ENCODE results near the gene C1orf174.

Gene C1orf174

GRCh38 chr1:3904843-3905185 is 4.7 kb upstream of the C1orf174 start:
- Histone ChIP-seq H3K79me2 (ENCODE audit: control insufficient read depth, insufficient read depth, low read length, poor library complexity) (peaks cover 5% of the 10 kb centered on the region), H2BK12ac (ENCODE audit: low read length) (no peak overlapping the region), H2BK5ac (ENCODE audit: low read depth, low read length, poor library complexity) (no peak overlapping the region), H3K4me2 (ENCODE audit: low read length) (no peak overlapping the region), H4K91ac (ENCODE audit: low read depth, low read length) (no peak overlapping the region), H3K9me3 (ENCODE audit: insufficient read depth, low read depth, low read length) (no peaks in the 10 kb centered on the region), H3K79me1 (ENCODE audit: low read length) (peaks cover 10% of the 10 kb centered on the region), H3K4me3 (ENCODE audit: low read depth, low read length) (no peak overlapping the region), H2AFZ (ENCODE audit: insufficient read depth, low read length, poor library complexity) (no peak overlapping the region), H3K36me3 (ENCODE audit: control insufficient read depth in 1 of 2, insufficient read depth in 2 of 2, low read length in 2 of 2) (no peaks in the 10 kb centered on the region), H4K8ac (ENCODE audit: low read depth, low read length) (no peak overlapping the region), H3K4ac (ENCODE audit: low read depth, low read length) (no peak overlapping the region), H3K27ac (ENCODE audit: low read depth, low read length) (no peak overlapping the region), H4K12ac (ENCODE audit: low read depth, low read length) (no peak overlapping the region), H3K18ac (ENCODE audit: low read length) (no peak overlapping the region), H3K9ac (ENCODE audit: low read length) (no peak overlapping the region), H2BK120ac (ENCODE audit: insufficient read depth, low read length, poor library complexity) (no peak overlapping the region), H3K14ac (ENCODE audit: low read length) (no peak overlapping the region), H3K23ac (ENCODE audit: low read length) (no peak overlapping the region), H3K27me3 (ENCODE audit: insufficient read depth, low read length) (no peaks in the 10 kb centered on the region), H2AK5ac (ENCODE audit: low read length) (no peak overlapping the region), H3K4me1 (ENCODE audit: control insufficient read depth in 1 of 2, insufficient read depth in 2 of 2, low read length in 2 of 2) (no peaks in the 10 kb centered on the region)
- DNase-seq = no peak
- WGBS (ENCODE audit: extremely low coverage, insufficient coverage, insufficient read length) = no CpG with 5 or more reads among the region's 4 CpGs

- H2AFZ ChIP-seq (ENCODE audit: insufficient read depth, low read length, poor library complexity) = no peak overlapping the region
- no peak overlapping the region for H3K27ac ChIP-seq (ENCODE audit: low read depth, low read length)
- no peak for DNase-seq
- H3K14ac ChIP-seq (ENCODE audit: low read length) = no peak overlapping the region
- peaks cover 4% of the 10 kb centered on the region in 2 experiments for H3K4me1 ChIP-seq (ENCODE audit: control insufficient read depth in 1 of 2, insufficient read depth in 2 of 2, low read length in 2 of 2)
- WGBS (ENCODE audit: extremely low coverage, insufficient coverage, insufficient read length) = no CpG with 5 or more reads among the region's 24 CpGs
- H3K23ac ChIP-seq (ENCODE audit: low read length) = no peak overlapping the region
- no peak overlapping the region for H2BK120ac ChIP-seq (ENCODE audit: insufficient read depth, low read length, poor library complexity)
- H4K12ac ChIP-seq (ENCODE audit: low read depth, low read length) = no peak overlapping the region
- peaks cover 11% of the 10 kb centered on the region for H3K79me2 ChIP-seq (ENCODE audit: control insufficient read depth, insufficient read depth, low read length, poor library complexity)
- no peak overlapping the region for H2AK5ac ChIP-seq (ENCODE audit: low read length)
- peaks cover 16% of the 10 kb centered on the region for H3K79me1 ChIP-seq (ENCODE audit: low read length)
- no peak overlapping the region for H3K18ac ChIP-seq (ENCODE audit: low read length)
- H2BK5ac ChIP-seq (ENCODE audit: low read depth, low read length, poor library complexity) = no peak overlapping the region
- no peak overlapping the region for H4K8ac ChIP-seq (ENCODE audit: low read depth, low read length)
- no peak overlapping the region for H3K4ac ChIP-seq (ENCODE audit: low read depth, low read length)
- H3K36me3 ChIP-seq (ENCODE audit: control insufficient read depth in 1 of 2, insufficient read depth in 2 of 2, low read length in 2 of 2) = no peaks in the 10 kb centered on the region
- no peak overlapping the region for H3K9ac ChIP-seq (ENCODE audit: low read length)
- no peak overlapping the region for H3K4me3 ChIP-seq (ENCODE audit: low read depth, low read length)
- no peak overlapping the region for H2BK12ac ChIP-seq (ENCODE audit: low read length)
- no peak overlapping the region for H3K4me2 ChIP-seq (ENCODE audit: low read length)
- no peaks in the 10 kb centered on the region for H3K9me3 ChIP-seq (ENCODE audit: insufficient read depth, low read depth, low read length)
- H3K27me3 ChIP-seq (ENCODE audit: insufficient read depth, low read length) = no peaks in the 10 kb centered on the region
- H4K91ac ChIP-seq (ENCODE audit: low read depth, low read length) = no peak overlapping the region
These were observed 4.2 kb upstream of the C1orf174 start for GRCh38 chr1:3904006-3904842.

- H3K4me1 ChIP-seq (ENCODE audit: control insufficient read depth in 1 of 2, insufficient read depth in 2 of 2, low read length in 2 of 2) = peaks cover 4 to 5% of the 10 kb centered on the region in 2 experiments
- no peak overlapping the region for H3K14ac ChIP-seq (ENCODE audit: low read length)
- no CpG with 5 or more reads among the region's 16 CpGs for WGBS (ENCODE audit: extremely low coverage, insufficient coverage, insufficient read length)
- no peak overlapping the region for H2AK5ac ChIP-seq (ENCODE audit: low read length)
- H3K18ac ChIP-seq (ENCODE audit: low read length) = no peak overlapping the region
- H3K23ac ChIP-seq (ENCODE audit: low read length) = no peak overlapping the region
- H3K9ac ChIP-seq (ENCODE audit: low read length) = no peak overlapping the region
- H3K36me3 ChIP-seq (ENCODE audit: control insufficient read depth in 1 of 2, insufficient read depth in 2 of 2, low read length in 2 of 2) = no peaks in the 10 kb centered on the region
- no peaks in the 10 kb centered on the region for H3K27me3 ChIP-seq (ENCODE audit: insufficient read depth, low read length)
- no peak overlapping the region for H3K27ac ChIP-seq (ENCODE audit: low read depth, low read length)
- DNase-seq = no peak
- peaks cover 11% of the 10 kb centered on the region for H3K79me2 ChIP-seq (ENCODE audit: control insufficient read depth, insufficient read depth, low read length, poor library complexity)
- H2BK5ac ChIP-seq (ENCODE audit: low read depth, low read length, poor library complexity) = no peak overlapping the region
- no peak overlapping the region for H4K12ac ChIP-seq (ENCODE audit: low read depth, low read length)
- H2BK120ac ChIP-seq (ENCODE audit: insufficient read depth, low read length, poor library complexity) = no peak overlapping the region
- H4K91ac ChIP-seq (ENCODE audit: low read depth, low read length) = no peak overlapping the region
- peaks cover 16% of the 10 kb centered on the region for H3K79me1 ChIP-seq (ENCODE audit: low read length)
- no peak overlapping the region for H3K4me3 ChIP-seq (ENCODE audit: low read depth, low read length)
- no peak overlapping the region for H2BK12ac ChIP-seq (ENCODE audit: low read length)
- H4K8ac ChIP-seq (ENCODE audit: low read depth, low read length) = no peak overlapping the region
- no peak overlapping the region for H2AFZ ChIP-seq (ENCODE audit: insufficient read depth, low read length, poor library complexity)
- H3K4ac ChIP-seq (ENCODE audit: low read depth, low read length) = no peak overlapping the region
- H3K9me3 ChIP-seq (ENCODE audit: insufficient read depth, low read depth, low read length) = no peaks in the 10 kb centered on the region
- no peak overlapping the region for H3K4me2 ChIP-seq (ENCODE audit: low read length)
These were observed 3.3 kb upstream of the C1orf174 start for GRCh38 chr1:3903141-3904005.

GRCh38 chr1:3902571-3903091 is 2.6 kb upstream of the C1orf174 start:
- Histone ChIP-seq H3K9me3 (ENCODE audit: insufficient read depth, low read depth, low read length) (no peaks in the 10 kb centered on the region), H3K4ac (ENCODE audit: low read depth, low read length) (no peak overlapping the region), H3K27me3 (ENCODE audit: insufficient read depth, low read length) (no peaks in the 10 kb centered on the region), H4K91ac (ENCODE audit: low read depth, low read length) (no peak overlapping the region), H2BK12ac (ENCODE audit: low read length) (no peak overlapping the region), H3K23ac (ENCODE audit: low read length) (no peak overlapping the region), H3K36me3 (ENCODE audit: control insufficient read depth in 1 of 2, insufficient read depth in 2 of 2, low read length in 2 of 2) (peaks cover 0 to 2% of the 10 kb centered on the region in 2 experiments), H3K14ac (ENCODE audit: low read length) (no peak overlapping the region), H2BK120ac (ENCODE audit: insufficient read depth, low read length, poor library complexity) (no peak overlapping the region), H3K79me2 (ENCODE audit: control insufficient read depth, insufficient read depth, low read length, poor library complexity) (peaks cover 14% of the 10 kb centered on the region), H2AFZ (ENCODE audit: insufficient read depth, low read length, poor library complexity) (no peak overlapping the region), H3K79me1 (ENCODE audit: low read length) (peaks cover 16% of the 10 kb centered on the region), H2BK5ac (ENCODE audit: low read depth, low read length, poor library complexity) (no peak overlapping the region), H3K4me1 (ENCODE audit: control insufficient read depth in 1 of 2, insufficient read depth in 2 of 2, low read length in 2 of 2) (peaks cover 4 to 5% of the 10 kb centered on the region in 2 experiments), H3K9ac (ENCODE audit: low read length) (no peak overlapping the region), H3K4me2 (ENCODE audit: low read length) (no peak overlapping the region), H4K12ac (ENCODE audit: low read depth, low read length) (no peak overlapping the region), H2AK5ac (ENCODE audit: low read length) (no peak overlapping the region), H3K4me3 (ENCODE audit: low read depth, low read length) (no peak overlapping the region), H4K8ac (ENCODE audit: low read depth, low read length) (no peak overlapping the region), H3K27ac (ENCODE audit: low read depth, low read length) (no peak overlapping the region), H3K18ac (ENCODE audit: low read length) (no peak overlapping the region)
- no peak for DNase-seq
- no CpG with 5 or more reads among the region's 10 CpGs for WGBS (ENCODE audit: extremely low coverage, insufficient coverage, insufficient read length)
